Mesenchymal stem cell (in vitro differentiated cells and primary cell): ENCODE measurements around the gene TAPT1.

Source experiments
- DNase-seq: peaks from one replicate; pipeline ENCODE4 v3.0.0-alpha.2; 2013
- H2AFZ ChIP-seq: one replicate; pipeline ENCODE4 v1.6.1; 2013; ENCODE audit warnings: low read depth, mild to moderate bottlenecking, control low read depth, inconsistent platforms, low read length, moderate library complexity
- H2AK5ac ChIP-seq: 2 replicates; pipeline ENCODE4 v1.6.1; 2013; ENCODE audit warnings: low read length, moderate library complexity, mild to moderate bottlenecking, inconsistent platforms; ENCODE audit not compliant: severe bottlenecking
- H2BK120ac ChIP-seq: one replicate; pipeline ENCODE4 v1.6.1; 2013; ENCODE audit warnings: low read depth, mild to moderate bottlenecking, inconsistent platforms, low read length, moderate library complexity
- H2BK12ac ChIP-seq, 2 experiments: one replicate each; pipeline ENCODE4 v1.6.1; 2013; ENCODE audit warnings: inconsistent platforms in 2 of 2, low read length in 2 of 2, mild to moderate bottlenecking in 2 of 2, moderate library complexity in 2 of 2, control low read depth in 1 of 2
- H2BK15ac ChIP-seq: one replicate; pipeline ENCODE4 v1.6.1; 2013; ENCODE audit warnings: mild to moderate bottlenecking, low read depth, inconsistent platforms; ENCODE audit not compliant: poor library complexity, severe bottlenecking
- H2BK5ac ChIP-seq: 2 replicates; pipeline ENCODE4 v1.6.1; 2013; ENCODE audit warnings: low read depth, mild to moderate bottlenecking, low read length, control low read depth, inconsistent platforms; ENCODE audit not compliant: poor library complexity, severe bottlenecking
- H3K14ac ChIP-seq, 2 experiments: one replicate each; pipeline ENCODE4 v1.6.1; 2013; ENCODE audit warnings: inconsistent platforms in 2 of 2, low read length in 2 of 2, control low read depth in 1 of 2, mild to moderate bottlenecking in 1 of 2, moderate library complexity in 1 of 2
- H3K18ac ChIP-seq, 2 experiments: one replicate each; pipeline ENCODE4 v1.6.1; 2013; ENCODE audit warnings: inconsistent platforms in 2 of 2, low read length in 2 of 2, control low read depth in 1 of 2, low read depth in 1 of 2, mild to moderate bottlenecking in 1 of 2
- H3K23ac ChIP-seq, 2 experiments: one replicate each; pipeline ENCODE4 v1.6.1; 2013; ENCODE audit warnings: inconsistent platforms in 2 of 2, low read length in 2 of 2, mild to moderate bottlenecking in 2 of 2, moderate library complexity in 2 of 2, control low read depth in 1 of 2
- H3K27ac ChIP-seq: 2 replicates; pipeline ENCODE4 v1.5.1; 2013; ENCODE audit warnings: mild to moderate bottlenecking, moderate library complexity, low read length, control low read depth, inconsistent platforms; ENCODE audit not compliant: poor library complexity, severe bottlenecking
- H3K27me3 ChIP-seq, 2 experiments: 2 replicates each; pipeline versions ENCODE4 v1.6.1 to v1.7.0; 2013; ENCODE audit warnings: low read length in 2 of 2, mild to moderate bottlenecking in 2 of 2, moderate library complexity in 2 of 2, control low read depth in 1 of 2, inconsistent platforms in 1 of 2; ENCODE audit not compliant: control insufficient read depth in 1 of 2, insufficient read depth in 1 of 2
- H3K36me3 ChIP-seq, 2 experiments: 2 replicates each; pipeline versions ENCODE4 v1.6.1 to v1.7.0; 2013; ENCODE audit warnings: low read length in 2 of 2, control low read depth in 1 of 2, inconsistent platforms in 1 of 2, low read depth in 1 of 2, mild to moderate bottlenecking in 1 of 2; ENCODE audit not compliant: insufficient read depth in 2 of 2, control insufficient read depth in 1 of 2
- H3K4ac ChIP-seq, 2 experiments: one replicate each; pipeline ENCODE4 v1.6.1; 2013; ENCODE audit warnings: inconsistent platforms in 2 of 2, low read length in 2 of 2, mild to moderate bottlenecking in 2 of 2, moderate library complexity in 2 of 2, control low read depth in 1 of 2, low read depth in 1 of 2
- H3K4me1 ChIP-seq: 2 replicates; pipeline ENCODE4 v1.6.1; 2013; ENCODE audit warnings: low read depth, low read length, control low read depth; ENCODE audit not compliant: control insufficient read depth, insufficient read depth
- H3K4me2 ChIP-seq: 2 replicates; pipeline ENCODE4 v1.6.1; 2013; ENCODE audit warnings: low read length, mild to moderate bottlenecking, inconsistent platforms; ENCODE audit not compliant: poor library complexity, severe bottlenecking
- H3K4me3 ChIP-seq, 2 experiments: 2 replicates each; pipeline versions ENCODE4 v1.5.1 to v1.7.0; 2013; ENCODE audit warnings: low read length in 2 of 2, mild to moderate bottlenecking in 2 of 2, control low read depth in 1 of 2, low read depth in 1 of 2; ENCODE audit not compliant: insufficient read depth in 1 of 2
- H3K79me1 ChIP-seq: replicated peaks from 2 replicates; pipeline ENCODE4 v1.6.1; 2013; ENCODE audit warnings: mild to moderate bottlenecking, control low read depth, low read length, inconsistent platforms; ENCODE audit not compliant: poor library complexity, severe bottlenecking
- H3K9ac ChIP-seq: 2 replicates; pipeline ENCODE4 v1.7.0; 2013; ENCODE audit warnings: mild to moderate bottlenecking, low read length, moderate library complexity
- H3K9me3 ChIP-seq: 2 replicates; pipeline ENCODE4 v1.7.0; 2013; ENCODE audit warnings: mild to moderate bottlenecking, low read length; ENCODE audit not compliant: control insufficient read depth
- H4K8ac ChIP-seq: one replicate; pipeline ENCODE4 v1.6.1; 2013; ENCODE audit warnings: inconsistent platforms, mild to moderate bottlenecking, low read length, moderate library complexity
- H4K91ac ChIP-seq: one replicate; pipeline ENCODE4 v1.6.1; 2013; ENCODE audit warnings: mild to moderate bottlenecking, low read length, inconsistent platforms
- WGBS: methylation state at CpG from one replicate; pipeline ENCODE4 v1.1.7; 2013; ENCODE audit warnings: mixed read lengths; 5-methylcytosine and 5-hydroxymethylcytosine counted together

The TAPT1 gene

GRCh38 chr4:16202598-16202997, 23.7 kb downstream of the TAPT1 start:
- no peak for DNase-seq
- Histone ChIP-seq H3K36me3 (peaks cover 0 to 5% of the 10 kb centered on the region in 2 experiments), H3K23ac (no peak overlapping the region), H2BK5ac (no peak overlapping the region), H3K27ac (no peak overlapping the region), H2BK12ac (no peak overlapping the region), H3K9ac (no peak overlapping the region), H3K79me1 (peaks cover 20% of the 10 kb centered on the region), H2BK15ac (no peak overlapping the region), H3K4me2 (no peak overlapping the region), H4K8ac (no peak overlapping the region), H3K18ac (no peak overlapping the region), H4K91ac (no peak overlapping the region), H3K4me1 (peaks cover 4% of the 10 kb centered on the region), H2AK5ac (no peak overlapping the region), H3K27me3 (no peaks in the 10 kb centered on the region), H3K4me3 (no peak overlapping the region), H2AFZ (no peak overlapping the region), H3K9me3 (no peaks in the 10 kb centered on the region), H2BK120ac (no peak overlapping the region), H3K4ac (no peak overlapping the region), H3K14ac (no peak overlapping the region)
- 80% methylated on average over 1 of the region's 2 CpGs for WGBS

DNA sequence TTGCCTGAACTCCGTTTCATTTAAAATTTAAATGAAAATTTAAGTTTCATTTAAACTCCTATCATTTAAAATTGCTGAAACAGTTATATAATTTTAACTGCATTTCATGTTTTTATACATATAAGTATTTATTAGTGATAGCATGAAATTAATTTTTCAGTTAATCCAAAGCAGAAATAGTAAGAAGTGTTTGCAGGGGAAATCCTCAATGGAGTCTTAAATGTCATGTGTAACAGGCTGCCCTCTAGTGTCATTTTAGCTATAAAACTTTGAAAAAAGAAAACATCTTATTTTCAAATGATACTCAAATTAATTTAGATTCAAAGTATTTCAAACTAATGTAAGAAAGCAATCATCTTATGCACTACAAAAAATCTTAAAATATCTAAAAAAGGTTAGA, 27.2 kb downstream of the TAPT1 start:
- no peaks in the 10 kb centered on the region for H3K4me1 ChIP-seq
- no peak overlapping the region for H3K4ac ChIP-seq
- no peak overlapping the region for H3K4me3 ChIP-seq
- no peak overlapping the region for H3K9ac ChIP-seq
- H3K27ac ChIP-seq = no peak overlapping the region
- H3K4me2 ChIP-seq = no peak overlapping the region
- no peak overlapping the region for H2AFZ ChIP-seq
- no peak overlapping the region for H2BK15ac ChIP-seq
- WGBS = no CpG with 5 or more reads among the region's 1 CpG
- no peaks in the 10 kb centered on the region for H3K27me3 ChIP-seq
- H3K23ac ChIP-seq = no peak overlapping the region
- no peak overlapping the region for H4K91ac ChIP-seq
- H3K36me3 ChIP-seq = peaks cover 0 to 3% of the 10 kb centered on the region in 2 experiments
- H3K14ac ChIP-seq = no peak overlapping the region
- no peak overlapping the region for H4K8ac ChIP-seq
- peaks cover 13% of the 10 kb centered on the region for H3K79me1 ChIP-seq
- H2BK5ac ChIP-seq = no peak overlapping the region
- H2AK5ac ChIP-seq = no peak overlapping the region
- H3K9me3 ChIP-seq = no peaks in the 10 kb centered on the region
- no peak overlapping the region for H2BK120ac ChIP-seq
- DNase-seq = peak; percentile 40
- H3K18ac ChIP-seq = no peak overlapping the region
- no peak overlapping the region for H2BK12ac ChIP-seq

DNA sequence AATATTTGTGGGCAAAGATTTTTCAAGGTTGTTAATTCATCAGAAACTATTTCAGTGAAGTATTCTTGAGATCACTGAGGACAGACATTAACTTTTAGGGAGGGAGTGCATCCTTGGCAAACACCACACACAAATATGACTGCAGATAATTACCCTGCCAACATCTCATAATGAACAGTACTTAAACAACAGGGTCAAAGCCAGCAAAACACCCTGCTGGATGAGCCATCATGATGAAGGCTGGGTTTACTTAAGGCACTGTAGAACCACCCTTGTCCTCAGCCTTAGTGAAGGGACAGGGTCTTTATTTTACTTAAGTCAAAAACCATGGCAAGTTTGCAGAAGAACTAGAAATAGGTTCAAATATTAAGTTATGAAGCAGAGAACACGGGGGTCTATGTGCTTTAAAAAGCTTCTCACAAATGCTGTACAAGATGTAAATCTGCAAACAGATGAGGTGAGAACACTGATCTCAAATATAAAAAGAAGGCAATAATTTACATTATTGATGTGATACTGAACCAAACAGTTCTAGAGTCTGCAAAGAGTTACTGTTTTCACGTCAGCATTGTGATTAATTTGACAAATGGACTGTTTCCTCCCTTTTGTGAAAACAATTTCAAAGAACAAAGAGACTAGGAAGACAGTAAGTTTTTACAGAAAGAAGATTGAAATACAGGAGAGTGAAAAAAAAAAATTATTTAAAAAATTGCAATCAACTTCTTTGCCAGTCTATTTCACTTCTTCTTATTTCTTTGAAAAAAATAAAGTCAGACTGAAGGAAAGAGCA, 28.2 kb downstream of the TAPT1 start:
- H3K4me2 ChIP-seq = no peak overlapping the region
- no peak overlapping the region for H3K23ac ChIP-seq
- no peaks in the 10 kb centered on the region for H3K4me1 ChIP-seq
- H2BK12ac ChIP-seq = no peak overlapping the region
- peak overlapping the region; percentile 86 for H3K9ac ChIP-seq
- no peak overlapping the region for H2AFZ ChIP-seq
- no peak overlapping the region for H2BK120ac ChIP-seq
- H3K18ac ChIP-seq = no peak overlapping the region
- H3K27ac ChIP-seq = no peak overlapping the region
- WGBS = 75% methylated on average over 1 of the region's 2 CpGs
- no peak overlapping the region for H3K4me3 ChIP-seq
- no peak overlapping the region for H2AK5ac ChIP-seq
- peaks cover 10% of the 10 kb centered on the region for H3K79me1 ChIP-seq
- no peaks in the 10 kb centered on the region for H3K27me3 ChIP-seq
- H3K14ac ChIP-seq = no peak overlapping the region
- no peak overlapping the region for H2BK5ac ChIP-seq
- DNase-seq = no peak
- no peaks in the 10 kb centered on the region for H3K9me3 ChIP-seq
- peaks cover 0 to 3% of the 10 kb centered on the region in 2 experiments for H3K36me3 ChIP-seq
- no peak overlapping the region for H4K91ac ChIP-seq
- H3K4ac ChIP-seq = no peak overlapping the region
- no peak overlapping the region for H4K8ac ChIP-seq
- H2BK15ac ChIP-seq = no peak overlapping the region

DNA sequence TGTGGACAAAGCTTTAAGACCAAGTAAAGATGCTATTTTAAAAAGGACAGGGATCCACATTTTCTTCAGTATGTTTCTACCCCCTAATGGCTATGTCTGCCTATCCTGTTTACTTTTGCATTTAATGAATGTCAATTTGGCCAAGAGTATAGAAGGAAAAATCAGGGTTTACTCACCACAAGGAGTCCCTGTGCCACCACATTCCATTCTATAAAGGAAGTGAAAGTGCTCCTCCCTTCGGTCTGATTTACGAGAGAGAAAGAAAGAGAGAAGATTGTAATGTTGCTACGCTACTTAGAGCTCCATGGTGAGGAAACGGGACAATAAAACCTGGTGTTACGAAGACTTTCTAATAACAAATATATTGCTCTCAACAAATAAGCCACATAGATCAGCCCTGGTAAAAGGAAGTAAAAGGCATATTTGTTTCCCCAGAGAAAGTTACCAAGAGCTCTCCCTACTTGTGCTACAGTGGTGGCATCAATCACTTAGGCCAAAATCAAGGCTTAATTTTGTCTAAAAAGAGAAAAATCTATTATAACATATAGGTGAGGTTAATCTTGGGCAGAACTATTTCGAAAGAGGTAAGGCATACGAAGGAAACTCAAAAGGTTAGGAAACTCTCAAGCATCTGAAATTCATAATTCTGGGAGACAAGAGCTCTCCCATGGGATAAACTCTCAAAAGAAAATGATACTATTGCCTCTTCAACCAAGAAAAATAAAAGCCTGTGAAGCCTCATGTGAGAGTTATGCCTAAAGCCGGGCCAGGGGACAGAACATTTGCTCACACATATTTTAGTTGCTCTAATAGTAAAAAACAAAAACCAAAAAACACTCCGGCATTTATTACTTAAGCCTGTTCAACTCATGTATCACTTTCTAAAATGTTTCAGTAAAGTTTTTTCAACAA, 29.5 kb downstream of the TAPT1 start:
- Histone ChIP-seq H3K27ac (peak overlapping the region; percentile 29), H3K4ac (no peak overlapping the region), H3K79me1 (peaks cover 10% of the 10 kb centered on the region), H3K4me3 (peak overlapping the region in 1 of 2 experiments; percentile 69), H3K18ac (no peak overlapping the region), H3K9ac (peak overlapping the region; percentile 86), H3K36me3 (peaks cover 0 to 3% of the 10 kb centered on the region in 2 experiments), H2AK5ac (no peak overlapping the region), H3K4me1 (no peaks in the 10 kb centered on the region), H2AFZ (no peak overlapping the region), H2BK5ac (no peak overlapping the region), H4K91ac (no peak overlapping the region), H2BK120ac (no peak overlapping the region), H3K23ac (no peak overlapping the region), H3K9me3 (no peaks in the 10 kb centered on the region), H2BK12ac (no peak overlapping the region), H3K27me3 (no peaks in the 10 kb centered on the region), H3K4me2 (peak overlapping the region; percentile 7), H3K14ac (no peak overlapping the region), H2BK15ac (no peak overlapping the region), H4K8ac (no peak overlapping the region)
- WGBS = 85% methylated on average over 4 of the region's 9 CpGs
- peak; percentile 84 for DNase-seq
